Muscle of leg (tissue), 11 donors: ENCODE data around the gene TMEM101. TPM values are rescaled to one million over a fixed set of nuclear protein-coding genes. Genes with fewer than 3 reads are reported as not detected.
A peak's percentile ranks its signal among the peaks of the same experiment; 100 is the strongest.

ENCODE experiments used
- DNase-seq: peaks from one replicate; pipeline ENCODE4 v3.0.0; 2013
- H3K27ac ChIP-seq: one replicate; pipeline ENCODE4 v1.5.1; 2013; ENCODE audit warnings: mild to moderate bottlenecking, low read length, control low read depth
- H3K27me3 ChIP-seq: one replicate; pipeline ENCODE4 v1.6.1; 2013; ENCODE audit warnings: low read length; ENCODE audit not compliant: control insufficient read depth, insufficient read depth
- H3K36me3 ChIP-seq: one replicate; pipeline ENCODE4 v1.6.1; 2013; ENCODE audit warnings: low read length; ENCODE audit not compliant: control insufficient read depth, insufficient read depth
- H3K4me1 ChIP-seq: one replicate; pipeline ENCODE4 v1.6.1; 2013; ENCODE audit warnings: low read length; ENCODE audit not compliant: control insufficient read depth, insufficient read depth
- H3K4me3 ChIP-seq: one replicate; pipeline ENCODE4 v1.5.1; 2013; ENCODE audit warnings: low read length, control low read depth
- H3K9me3 ChIP-seq: replicated peaks from 2 replicates; pipeline ENCODE4 v1.6.1; 2013; ENCODE audit warnings: low read depth, low read length; ENCODE audit not compliant: control insufficient read depth
- WGBS: methylation state at CpG from one replicate; pipeline ENCODE4 v1.1.5; 2013; ENCODE audit warnings: missing lambda C conversion rate; ENCODE audit not compliant: insufficient coverage; 5-methylcytosine and 5-hydroxymethylcytosine counted together
- polyA plus RNA-seq, 8 donors: library from polyadenylated mRNA; unstranded; fragments of 120-200 nt; gene quantifications; one replicate each; pipeline versions ENCODE4 v1.2.1 to v1.2.3, GENCODE V29; 2013; ENCODE audit warnings: inconsistent platforms in 1 of 8, low replicate concordance in 1 of 8; ENCODE audit not compliant: insufficient read length in 8 of 8, insufficient read depth in 1 of 8
- total RNA-seq: library from RNA; stranded (reverse); fragments of 120-200 nt; gene quantifications from one replicate; pipeline ENCODE4 v1.2.4, GENCODE V29; 2013

Gene TMEM101
- total and polyA plus RNA-seq, 9 donors = 28.6 to 39.7 (median 32.2) TPM

DNA sequence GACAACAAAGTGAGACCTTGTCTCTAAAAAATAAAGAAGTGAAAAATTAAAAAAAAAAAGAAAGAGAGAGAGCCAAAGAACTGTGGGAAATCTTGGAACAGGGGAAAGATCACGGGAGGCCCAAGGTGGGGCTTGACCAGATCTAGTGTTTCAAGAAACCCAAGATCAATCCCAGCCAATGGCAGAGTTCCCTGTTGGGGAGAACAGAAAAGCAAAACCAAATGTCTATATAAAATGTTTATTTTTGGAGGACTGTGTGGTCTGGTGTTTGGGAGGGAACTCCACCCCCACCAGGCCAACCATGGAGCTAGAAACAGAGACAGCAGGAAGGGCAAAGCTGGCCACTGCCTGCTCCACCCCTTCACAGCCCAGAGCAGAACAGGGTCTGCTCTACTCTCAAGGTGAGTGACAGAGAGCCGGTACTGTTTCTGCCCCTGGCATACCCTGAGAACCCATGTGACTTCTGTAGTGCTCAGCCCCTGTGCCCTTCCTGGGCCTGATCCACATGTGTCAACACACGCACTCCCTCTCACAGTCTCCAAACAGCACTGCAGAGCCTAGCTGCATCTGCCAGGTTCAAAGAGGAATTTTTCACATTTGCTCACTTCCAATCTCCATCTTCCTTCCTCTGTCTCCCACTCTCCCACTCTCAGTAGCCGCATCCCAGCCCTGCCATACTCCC is 3.7 kb downstream of the TMEM101 start:
- Histone ChIP-seq H3K4me1 (peaks cover 27% of the 10 kb centered on the region), H3K27me3 (peaks cover 25% of the 10 kb centered on the region), H3K36me3 (peaks cover 31% of the 10 kb centered on the region), H3K9me3 (no peaks in the 10 kb centered on the region), H3K27ac (no peak overlapping the region), H3K4me3 (no peak overlapping the region)
- 43% methylated on average over 4 of the region's 4 CpGs for WGBS
- DNase-seq = no peak

DNA sequence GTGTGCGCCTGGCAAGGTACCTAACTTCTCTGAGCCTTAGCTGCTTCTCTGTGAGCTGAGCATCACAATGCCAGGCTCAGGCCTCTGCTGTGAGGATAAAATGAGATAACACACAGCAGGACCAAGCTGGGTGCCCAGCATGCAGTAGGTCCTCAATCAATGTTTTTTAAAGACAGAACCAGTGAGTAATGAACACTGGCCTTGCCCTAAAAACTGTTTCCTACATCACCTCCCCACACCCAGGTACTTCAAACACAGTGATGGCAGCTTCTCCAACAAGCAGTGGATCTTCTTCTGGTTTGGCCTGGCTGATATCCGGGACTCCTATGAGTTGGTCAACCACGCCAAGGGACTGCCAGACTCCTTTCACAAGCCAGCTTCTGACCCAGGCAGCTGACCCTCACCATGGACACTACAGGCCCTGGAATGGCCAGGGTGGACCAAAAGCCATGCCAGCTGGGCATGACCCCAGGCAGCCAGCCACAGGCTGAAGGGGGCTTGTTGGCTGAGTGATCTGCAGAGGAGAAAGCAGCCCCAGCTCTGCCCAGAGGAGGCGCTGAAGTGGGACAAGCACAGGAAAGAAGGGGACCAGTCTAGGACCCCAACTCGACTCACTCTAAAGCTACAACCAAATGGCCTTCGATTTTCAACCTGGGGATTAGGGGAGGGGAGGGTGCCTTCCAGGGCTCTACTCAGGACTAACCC is 6.4 kb downstream of the TMEM101 start:
- Histone ChIP-seq H3K27me3 (peaks cover 52% of the 10 kb centered on the region), H3K36me3 (peaks cover 31% of the 10 kb centered on the region), H3K9me3 (no peaks in the 10 kb centered on the region), H3K27ac (no peak overlapping the region), H3K4me3 (no peak overlapping the region), H3K4me1 (peaks cover 39% of the 10 kb centered on the region)
- 100% methylated on average over 2 of the region's 6 CpGs for WGBS
- no peak for DNase-seq

DNA sequence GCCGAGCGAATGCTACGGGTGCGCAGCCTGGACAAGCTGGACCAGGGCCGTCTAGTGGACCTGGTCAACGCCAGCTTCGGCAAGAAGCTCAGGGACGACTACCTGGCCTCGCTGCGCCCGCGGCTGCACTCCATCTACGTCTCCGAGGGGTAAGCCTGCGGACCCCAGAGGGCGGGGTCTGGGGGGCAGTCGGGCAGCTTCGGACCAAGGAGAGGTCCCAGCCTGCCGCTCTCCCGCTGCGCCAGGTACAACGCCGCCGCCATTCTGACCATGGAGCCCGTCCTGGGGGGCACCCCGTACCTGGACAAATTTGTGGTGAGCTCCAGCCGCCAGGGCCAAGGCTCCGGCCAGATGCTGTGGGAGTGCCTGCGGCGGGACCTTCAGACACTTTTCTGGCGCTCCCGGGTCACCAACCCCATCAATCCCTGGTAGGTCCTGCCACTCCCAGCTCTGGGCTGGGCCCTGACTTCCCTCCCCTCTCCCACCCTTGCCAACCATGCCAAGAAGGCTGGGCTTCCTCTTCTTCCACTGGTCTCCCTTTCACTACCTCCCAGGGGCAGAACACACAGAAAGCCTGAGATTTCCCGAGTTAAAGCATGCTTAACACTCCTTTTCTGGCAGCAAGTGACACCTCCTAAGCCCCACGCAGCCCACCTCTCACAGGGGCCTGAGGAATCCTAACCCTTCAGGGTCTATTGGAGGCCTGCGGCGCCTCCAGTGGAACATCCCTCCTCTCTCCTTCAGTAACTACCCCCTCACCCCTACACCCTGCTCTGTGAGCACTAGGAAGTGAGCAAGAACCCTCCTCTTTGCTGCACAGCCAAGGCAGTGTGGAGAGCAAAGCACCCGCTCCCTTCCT is 7.2 kb downstream of the TMEM101 start:
- H3K4me1 ChIP-seq = peaks cover 39% of the 10 kb centered on the region
- H3K27me3 ChIP-seq = peaks cover 59% of the 10 kb centered on the region
- under 1% methylated on average over 35 of the region's 37 CpGs for WGBS

DNA sequence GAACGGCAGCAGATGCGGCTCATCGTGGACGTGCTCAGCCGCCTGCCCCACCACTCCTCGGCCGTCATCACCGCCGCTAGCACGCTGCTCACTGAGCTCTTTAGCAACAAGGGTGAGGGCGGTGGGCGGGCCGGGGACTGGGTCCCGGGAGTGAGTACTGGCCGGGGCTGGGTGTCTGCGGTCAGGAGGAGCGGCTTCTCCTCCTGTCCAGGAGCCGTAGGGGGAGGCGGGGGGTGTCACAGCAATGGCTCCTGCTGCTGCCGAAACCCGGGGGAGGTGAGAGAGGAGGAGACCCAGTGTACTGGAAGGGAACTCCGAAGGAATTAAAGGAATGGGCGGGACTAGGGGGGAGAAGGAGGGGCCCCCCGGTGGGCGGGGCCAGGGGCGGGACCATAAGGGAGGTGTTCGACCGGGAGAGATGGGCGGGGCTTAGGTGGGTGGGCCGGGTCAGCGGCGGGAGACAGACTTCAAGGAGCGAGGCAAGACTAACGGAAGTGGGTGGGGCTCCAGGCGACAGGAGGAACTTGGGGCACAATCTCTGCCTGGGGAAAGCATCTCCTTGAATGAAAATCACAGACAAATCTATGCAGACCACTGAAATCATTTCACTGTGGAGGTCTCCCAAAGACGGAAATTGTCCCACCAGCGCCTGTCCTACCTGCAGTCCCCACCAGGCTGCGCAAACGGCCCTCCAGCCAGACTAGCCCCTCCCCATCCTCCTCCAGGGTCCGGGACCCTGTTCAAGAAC is 8.0 kb downstream of the TMEM101 start:
- peak overlapping the region; percentile 35 for H3K27ac ChIP-seq
- H3K4me1 ChIP-seq = peaks cover 39% of the 10 kb centered on the region
- H3K27me3 ChIP-seq = peaks cover 67% of the 10 kb centered on the region
- H3K36me3 ChIP-seq = peaks cover 18% of the 10 kb centered on the region
- DNase-seq = peak; percentile 96
- no peaks in the 10 kb centered on the region for H3K9me3 ChIP-seq
- peak overlapping the region; percentile 70 for H3K4me3 ChIP-seq
- 1% methylated on average over 31 of the region's 40 CpGs for WGBS

More for the DNA sequence above, 7.2 kb downstream of the TMEM101 start:
- Histone ChIP-seq H3K27ac (peak overlapping the region; percentile 1), H3K9me3 (no peaks in the 10 kb centered on the region), H3K4me3 (peak overlapping the region; percentile 70), H3K36me3 (peaks cover 26% of the 10 kb centered on the region)
- peak; percentile 37 for DNase-seq

DNA sequence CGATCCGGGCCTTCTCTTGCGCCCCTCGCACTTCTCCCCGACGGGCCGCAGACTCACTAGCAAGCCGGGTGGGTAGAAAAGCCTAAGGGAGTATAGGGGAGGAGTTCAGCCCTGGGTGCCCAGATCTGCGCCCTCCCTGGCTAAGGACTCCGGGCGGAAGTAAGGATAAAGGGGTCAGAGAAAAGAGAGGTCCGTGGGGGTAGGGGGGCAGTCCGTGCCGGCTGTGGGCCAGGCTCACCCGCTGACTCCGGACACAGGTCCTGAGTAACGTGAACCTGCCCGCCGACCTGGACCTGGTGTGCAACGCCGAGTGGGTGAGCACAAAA is 8.5 kb downstream of the TMEM101 start:
- peaks cover 39% of the 10 kb centered on the region for H3K4me1 ChIP-seq
- H3K9me3 ChIP-seq = no peaks in the 10 kb centered on the region
- H3K4me3 ChIP-seq = peak overlapping the region; percentile 70
- under 1% methylated on average over 20 of the region's 21 CpGs for WGBS
- H3K27me3 ChIP-seq = peaks cover 73% of the 10 kb centered on the region
- H3K27ac ChIP-seq = no peak overlapping the region
- peaks cover 13% of the 10 kb centered on the region for H3K36me3 ChIP-seq
- peak; percentile 25 for DNase-seq

DNA sequence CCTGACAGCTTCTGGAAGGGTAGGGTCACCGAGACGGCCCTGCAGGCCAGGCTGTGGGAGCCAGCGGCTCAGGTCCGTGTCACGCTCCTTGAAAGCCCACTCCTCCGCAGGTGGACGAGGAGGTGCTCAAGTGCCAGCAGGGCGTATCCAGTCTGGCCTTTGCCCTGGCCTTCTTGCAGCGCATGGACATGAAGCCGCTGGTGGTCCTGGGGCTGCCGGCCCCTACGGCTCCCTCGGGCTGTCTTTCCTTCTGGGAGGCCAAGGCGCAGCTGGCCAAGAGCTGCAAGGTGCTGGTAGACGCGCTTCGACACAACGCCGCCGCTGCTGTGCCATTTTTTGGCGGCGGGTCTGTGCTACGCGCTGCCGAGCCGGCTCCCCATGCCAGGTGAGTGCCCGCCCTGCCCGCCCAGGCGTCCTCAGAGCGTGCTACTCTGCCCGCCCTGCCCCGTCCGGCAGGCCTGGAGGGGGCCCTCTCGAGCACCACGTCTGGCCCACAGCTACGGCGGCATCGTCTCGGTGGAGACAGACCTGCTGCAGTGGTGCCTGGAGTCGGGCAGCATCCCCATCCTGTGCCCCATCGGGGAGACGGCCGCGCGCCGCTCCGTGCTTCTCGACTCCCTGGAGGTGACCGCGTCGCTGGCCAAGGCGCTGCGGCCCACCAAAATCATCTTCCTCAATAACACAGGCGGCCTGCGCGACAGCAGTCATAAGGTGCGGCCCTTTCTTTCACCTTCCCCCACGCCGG is 9.1 kb downstream of the TMEM101 start:
- H3K27ac ChIP-seq = no peak overlapping the region

DNA sequence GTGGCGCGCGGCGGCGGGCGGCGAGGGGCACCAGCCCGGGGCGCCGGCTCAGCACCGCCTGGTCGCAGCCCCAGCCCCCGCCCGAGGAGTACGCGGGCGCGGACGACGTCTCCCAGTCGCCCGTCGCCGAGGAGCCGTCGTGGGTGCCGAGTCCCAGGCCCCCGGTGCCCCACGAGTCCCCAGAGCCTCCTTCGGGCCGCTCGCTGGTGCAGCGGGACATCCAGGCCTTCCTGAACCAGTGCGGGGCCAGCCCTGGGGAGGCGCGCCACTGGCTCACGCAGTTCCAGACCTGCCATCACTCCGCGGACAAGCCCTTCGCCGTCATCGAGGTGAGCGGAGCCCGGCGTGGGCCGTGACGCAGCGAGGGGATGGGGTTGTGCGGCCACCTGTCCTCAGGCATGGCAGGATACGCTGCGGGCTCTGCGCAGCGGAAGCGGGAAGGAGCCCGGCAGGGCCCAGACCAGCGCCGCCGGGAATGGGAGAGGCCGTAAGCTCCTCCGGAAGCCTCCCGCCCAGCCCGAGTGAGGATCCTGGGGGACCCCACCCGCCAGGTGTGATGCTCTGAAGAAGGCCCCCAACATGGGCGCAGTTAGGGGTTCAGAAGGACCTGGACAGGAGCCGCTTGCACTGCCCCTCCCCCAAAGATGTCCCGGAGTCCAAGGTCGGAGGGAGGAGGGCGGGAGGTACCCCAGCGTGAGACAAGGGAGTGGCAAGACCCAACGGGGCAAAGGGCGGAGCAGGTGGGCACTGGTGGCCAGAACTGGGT is 9.8 kb downstream of the TMEM101 start:
- peaks cover 39% of the 10 kb centered on the region for H3K4me1 ChIP-seq
- 2% methylated on average over 71 of the region's 71 CpGs for WGBS
- peaks cover 80% of the 10 kb centered on the region for H3K27me3 ChIP-seq
- peaks cover 7% of the 10 kb centered on the region for H3K36me3 ChIP-seq
- H3K9me3 ChIP-seq = no peaks in the 10 kb centered on the region
- no peak for DNase-seq
- no peak overlapping the region for H3K4me3 ChIP-seq
- no peak overlapping the region for H3K27ac ChIP-seq

More for the DNA sequence above, 9.1 kb downstream of the TMEM101 start:
- H3K4me1 ChIP-seq = peaks cover 39% of the 10 kb centered on the region
- WGBS = 3% methylated on average over 43 of the region's 59 CpGs
- peak overlapping the region; percentile 70 for H3K4me3 ChIP-seq
- peaks cover 78% of the 10 kb centered on the region for H3K27me3 ChIP-seq
- DNase-seq = no peak
- peaks cover 8% of the 10 kb centered on the region for H3K36me3 ChIP-seq
- H3K9me3 ChIP-seq = no peaks in the 10 kb centered on the region

DNA sequence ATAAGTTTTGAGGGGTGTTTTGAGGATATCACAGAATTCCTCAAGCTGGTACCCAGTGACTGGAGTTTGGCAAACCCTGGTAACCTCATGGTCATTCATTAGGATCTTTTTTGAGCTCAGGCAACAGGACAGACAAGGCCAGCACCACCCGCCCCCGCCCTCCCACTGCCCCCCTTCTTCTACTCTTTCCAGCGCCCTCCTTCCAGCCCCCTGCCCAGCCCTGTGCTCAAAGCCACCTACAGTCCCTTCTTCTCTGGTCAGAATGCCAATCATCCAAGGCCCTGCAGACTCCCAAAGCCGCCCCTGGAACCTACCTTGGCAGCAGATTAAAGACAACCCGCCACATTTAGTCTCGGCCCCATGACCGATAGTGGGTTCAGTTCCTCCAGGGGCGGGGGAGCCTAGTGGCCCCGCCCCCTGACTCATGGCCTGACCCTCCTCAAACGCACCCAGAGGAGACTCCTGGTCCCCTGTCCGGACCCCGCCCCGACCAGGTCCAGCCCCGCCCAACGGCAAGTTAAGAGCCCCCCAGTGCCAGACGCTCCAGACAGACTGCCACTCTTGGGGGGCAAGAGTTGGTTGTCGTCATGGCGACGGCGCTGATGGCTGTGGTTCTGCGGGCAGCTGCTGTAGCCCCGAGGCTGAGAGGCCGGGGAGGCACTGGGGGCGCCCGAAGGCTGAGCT is 10.5 kb downstream of the TMEM101 start, which contains the start of gene NAGS:
Gene NAGS (plus strand): TSS at position 546 of the 684 bp plus-strand sequence. CDS start 42 bp downstream, at position 588.
- H3K27ac ChIP-seq = no peak within 1 kb of the TSS
- WGBS = 4% methylated on average over 24 of the region's 25 CpGs
- no peak within 1 kb of the TSS for H3K4me3 ChIP-seq
- H3K36me3 ChIP-seq = peaks cover 2% of the 10 kb centered on the region
- H3K27me3 ChIP-seq = peaks cover 80% of the 10 kb centered on the region
- no peak for DNase-seq
- H3K4me1 ChIP-seq = peaks cover 39% of the 10 kb centered on the region
- no peaks in the 10 kb centered on the region for H3K9me3 ChIP-seq
